Heart left ventricle (tissue), 16 donors: ENCODE measurements around the gene MYOM1. TPM values are rescaled to one million over a fixed set of nuclear protein-coding genes. Genes with fewer than 3 reads are reported as not detected.

Source experiments
- ATAC-seq, 4 donors: fragments of 200-7000 bp; cut with Tn5 transposase; one replicate each; pipeline ENCODE4 v1.9.1; 2020 to 2022; ENCODE audit warnings: moderate library complexity in 4 of 4, mild to moderate bottlenecking in 3 of 4, moderate number of reproducible peaks in 1 of 4
- DNase-seq, 5 donors: peaks; one replicate each; pipeline ENCODE4 v3.0.0-alpha.2; 2020
- H3K27ac ChIP-seq, 12 donors: fragments of 200-600 bp; sonication (generic) in 4 of 12; one replicate each; pipeline versions ENCODE4 v1.5.0 to v1.8.0; 2016 to 2022; ENCODE audit warnings: mild to moderate bottlenecking in 2 of 12
- H3K27me3 ChIP-seq, 9 donors: fragments of 200-600 bp; sonication (generic) in 2 of 9; one replicate each; pipeline versions ENCODE4 v1.5.1 to v1.8.0; 2016 to 2022; ENCODE audit warnings: mild to moderate bottlenecking in 3 of 9
- H3K36me3 ChIP-seq, 9 donors: fragments of 200-600 bp; sonication (generic) in 2 of 9; one replicate each; pipeline versions ENCODE4 v1.5.0 to v1.8.0; 2018 to 2022; ENCODE audit warnings: mild to moderate bottlenecking in 2 of 9
- H3K4me1 ChIP-seq, 12 donors: fragments of 200-600 bp; sonication (generic) in 4 of 12; one replicate each; pipeline versions ENCODE4 v1.5.0 to v1.8.0; 2016 to 2022; ENCODE audit warnings: mild to moderate bottlenecking in 3 of 12
- H3K4me3 ChIP-seq, 12 donors: fragments of 200-600 bp; sonication (generic) in 4 of 12; one replicate each; pipeline versions ENCODE4 v1.5.0 to v1.8.0; 2017 to 2022; ENCODE audit warnings: mild to moderate bottlenecking in 9 of 12, moderate library complexity in 4 of 12
- H3K9me3 ChIP-seq, 12 donors: fragments of 200-600 bp; sonication (generic) in 4 of 12; one replicate each; pipeline versions ENCODE4 v1.5.0 to v1.8.0; 2016 to 2022; ENCODE audit warnings: mild to moderate bottlenecking in 1 of 12
- CTCF ChIP-seq, 12 donors: fragments of 200-600 bp; sonication (generic) in 4 of 12; IDR thresholded peaks; one replicate each; pipeline versions ENCODE4 v1.5.0 to v1.8.0; 2018 to 2022; ENCODE audit warnings: antibody characterized with exemption in 12 of 12, mild to moderate bottlenecking in 5 of 12
- POLR2A ChIP-seq, 2 donors: fragments of 450-650 bp; IDR thresholded peaks; one replicate each; pipeline ENCODE4 v1.6.1; 2017; ENCODE audit warnings: antibody characterized with exemption in 2 of 2, mild to moderate bottlenecking in 2 of 2, moderate library complexity in 2 of 2
- WGBS, 4 donors: extraction: QIAGEN DNeasy Blood & Tissue Kit in 2 of 4; methylation state at CpG; one replicate each; pipeline versions ENCODE4 v1.1.5 to v1.1.7; 2013 to 2018; 5-methylcytosine and 5-hydroxymethylcytosine counted together
- intact Hi-C, 10 donors: fragments of 100-400 bp; cut with DNase I; formaldehyde crosslinking; loops; one replicate each; pipeline versions ENCODE4 v1.11.1 to v1.14.2; 2022
- polyA plus RNA-seq, 2 donors: library from polyadenylated mRNA; stranded (reverse); fragments of 200-250 nt; gene quantifications; one replicate each; pipeline ENCODE4 v1.2.3, GENCODE V29; 2013
- total RNA-seq, 9 donors: library from RNA; depleted of rRNA in 2 of 9; stranded (reverse); fragments of >200 nt in 2 of 9; fragmentation: NEBNext Ultra II Directional in 3 of 9; extraction: Animal tissue kit (Norgen Biotek cat#: 25700) in 3 of 9; gene quantifications; one replicate each; pipeline versions ENCODE4 v1.1.0 to v1.2.4, GENCODE V29; 2016 to 2023
- donor health status: ischemic (EF 13 %, LVEDD 7.1; RV severe dilation, severe dysfunction).
- donor health status: healthy with polysubstance abuse.
- donor health status: DM: no; HTN: yes; CAD: no.
- donor health status: DM: no; HTN: no; CAD: no.
- donor health status: ischemic (EF 25% LVEDD 6.9; RV normal size, moderate dysfunction).
- donor health status: ischemic (EF 25% LVEDD 5.7; RV mildly dilated, moderate dysfunction).
- donor health status: healthy.
- donor health status: DM: yes; HTN: yes; CAD: no.
- donor health status: ischemic (EF 35%, LVEDD 5.7; RV mildly dilated, moderate dysfunction).
- donor health status: nonischemic (EF 11% LVEDD 7.7; RV severe dilation, severe dysfunction).
- donor health status: DM: yes; HTN: yes; CAD: no.
- donor health status: PGD.
- donor health status: ischemic (EF 29% LVEDD 5.4; RV normal size, mild dysfunction).
- donor health status: nonischemic (EF 23%, LVEDD 6.1; RV moderate dilation, normal function).

The MYOM1 gene
- total and polyA plus RNA-seq, 11 donors: 112 to 1,344 (median 801) TPM

DNA sequence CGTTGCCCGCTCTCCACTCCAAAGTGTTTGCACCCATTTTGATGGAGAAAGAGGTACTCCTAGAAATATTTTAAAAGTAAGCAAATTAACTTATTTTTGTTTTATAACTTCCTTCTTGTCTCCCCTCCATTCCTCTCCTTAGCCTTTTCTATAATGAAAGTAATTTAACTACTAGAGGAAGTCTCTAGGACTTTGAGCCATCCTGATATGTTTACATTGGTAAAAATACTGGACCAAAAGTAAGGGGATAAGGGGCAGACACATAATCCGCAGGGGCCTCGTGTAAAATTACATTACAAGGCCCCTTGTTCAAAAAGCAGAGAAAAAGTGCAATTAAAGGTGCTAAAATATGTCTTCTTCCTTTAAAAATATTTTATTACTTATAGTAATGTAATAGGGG, 55.4 kb downstream of the MYOM1 start:
- 81 to 85% (median 83%) methylated on average over 4 of the region's 4 CpGs for WGBS, 4 donors
- Histone ChIP-seq H3K4me1 (peaks cover 0 to under 1% (median 0%) of the 10 kb centered on the region in 12 donors), H3K9me3 (no peaks in the 10 kb centered on the region), H3K4me3 (no peak overlapping the region), H3K27me3 (no peaks in the 10 kb centered on the region), H3K27ac (no peak overlapping the region), H3K36me3 (peaks cover 0 to 99% (median 66%) of the 10 kb centered on the region in 9 donors)
- DNase-seq (no peak), ATAC-seq (no peak)
- no peak for TF ChIP-seq POLR2A (IDR thresholded peaks at IDR 0.05)
- TF ChIP-seq CTCF (IDR thresholded peaks at IDR 0.05): no peak
- intact Hi-C loops: loop anchor here in 1 of 10 donors (5.0 kb wide), 1 partner anchor 78 kb away; no protein-coding TSS in a partner anchor

- Histone ChIP-seq H3K27ac (no peak overlapping the region), H3K4me3 (no peak overlapping the region), H3K9me3 (no peaks in the 10 kb centered on the region), H3K27me3 (no peaks in the 10 kb centered on the region), H3K36me3 (peaks cover 0 to 99% (median 64%) of the 10 kb centered on the region in 9 donors), H3K4me1 (peaks cover 0 to 4% (median 0%) of the 10 kb centered on the region in 12 donors)
- 75 to 85% (median 77%) methylated on average over 5 of the region's 5 CpGs for WGBS, 4 donors
- intact Hi-C loops: loop anchor here in 1 of 10 donors (5.0 kb wide), 1 partner anchor 78 kb away; no protein-coding TSS in a partner anchor
- DNase-seq: no peak
- no peak for ATAC-seq
- TF ChIP-seq CTCF (IDR thresholded peaks at IDR 0.05): no peak
- no peak for TF ChIP-seq POLR2A (IDR thresholded peaks at IDR 0.05)
Measured at GRCh38 chr18:3163968-3164367, 55.8 kb downstream of the MYOM1 start.

GRCh38 chr18:3162181-3162580, 57.6 kb downstream of the MYOM1 start:
- Histone ChIP-seq H3K27me3 (no peaks in the 10 kb centered on the region), H3K27ac (no peak overlapping the region), H3K4me3 (no peak overlapping the region), H3K36me3 (peaks cover 0 to 98% (median 59%) of the 10 kb centered on the region in 9 donors), H3K4me1 (peaks cover 0 to 16% (median 4%) of the 10 kb centered on the region in 12 donors), H3K9me3 (no peaks in the 10 kb centered on the region)
- TF ChIP-seq POLR2A (IDR thresholded peaks at IDR 0.05) (no peak), CTCF (IDR thresholded peaks at IDR 0.05) (no peak)
- no peak for DNase-seq
- intact Hi-C loops: loop anchor here in 1 of 10 donors (5.0 kb wide), 1 partner anchor 80 kb away; no protein-coding TSS in a partner anchor
- 56 to 75% (median 65%) methylated on average over 3 of the region's 3 CpGs for WGBS, 4 donors
- ATAC-seq: peak in 1 of 4 donors; percentile 33

DNA sequence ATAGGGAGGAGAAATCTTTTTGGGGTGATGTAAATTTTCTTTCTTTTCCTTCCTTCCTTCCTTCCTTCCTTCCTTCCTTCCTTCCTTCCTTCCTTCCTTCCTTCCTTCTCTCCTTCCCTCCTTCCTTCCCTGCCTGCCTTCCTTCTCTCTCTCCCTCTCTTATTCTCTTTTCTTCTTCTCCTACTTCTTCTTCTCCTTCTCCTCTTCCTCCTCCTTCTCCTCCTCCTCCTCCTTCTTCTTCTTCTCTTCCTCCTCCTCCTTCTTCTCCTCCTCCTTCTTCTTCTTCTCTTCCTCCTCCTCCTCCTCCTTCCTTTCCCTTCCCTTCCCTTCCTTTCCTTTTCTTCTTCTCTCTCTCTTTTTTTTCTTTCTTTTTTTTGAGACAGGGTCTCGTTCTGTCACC, 59.9 kb downstream of the MYOM1 start:
- Histone ChIP-seq H3K4me3 (no peak overlapping the region), H3K4me1 (peaks cover 6 to 39% (median 21%) of the 10 kb centered on the region in 12 donors), H3K9me3 (no peaks in the 10 kb centered on the region), H3K27me3 (no peaks in the 10 kb centered on the region), H3K27ac (no peak overlapping the region), H3K36me3 (peaks cover 0 to 81% (median 44%) of the 10 kb centered on the region in 9 donors)
- DNase-seq (no peak), ATAC-seq (no peak)
- intact Hi-C loops: loop anchor here in 6 of 10 donors (5.0 to 10.0 kb wide), 5 partner anchors 55 to 435 kb away; partner anchors contain the start of genes MYL12A (in 3 of the 6) and MYOM1 (in 1 of the 6)
- WGBS, 4 donors: 90 to 95% (median 91%) methylated on average over 1 of the region's 1 CpG
- TF ChIP-seq POLR2A (IDR thresholded peaks at IDR 0.05): no peak
- TF ChIP-seq CTCF (IDR thresholded peaks at IDR 0.05): no peak
